Activated naive CD4-positive, alpha-beta T cell treated with anti-CD3 and anti-CD28 coated beads, Interleukin-2, amount 10 ng/mL, durations not matched to agents 7 days and 5 days (primary cell): Measurements from ENCODE around the gene MEIG1.
"Not testable (repeated sequence)": the region's sequence is repeated elsewhere in the genome, so short reads cannot be mapped to it uniquely, and the experiment has no call there.

Experiments
- CTCF ChIA-PET: fragments of 350-600 bp; sonication (Branson Sonifier 250); formaldehyde crosslinking; loops from one replicate; lab custom pipeline; 2021; ENCODE audit warnings: antibody characterized with exemption; lab: Charles Lee
- DNase-seq: peaks from one replicate; pipeline ENCODE4 v3.0.0-alpha.2; 2020
- H3K27ac Mint-ChIP-seq: one replicate; pipeline ENCODE4 v1.8.0; 2021; ENCODE audit warnings: mild to moderate bottlenecking, moderate library complexity, mixed read lengths
- H3K27me3 Mint-ChIP-seq: one replicate; pipeline ENCODE4 v1.8.0; 2021; ENCODE audit warnings: mild to moderate bottlenecking, mixed read lengths
- H3K36me3 Mint-ChIP-seq: one replicate; pipeline ENCODE4 v1.8.0; 2021; ENCODE audit warnings: mixed read lengths
- H3K4me1 Mint-ChIP-seq: one replicate; pipeline ENCODE4 v1.8.0; 2021; ENCODE audit warnings: mixed read lengths
- H3K4me3 Mint-ChIP-seq: one replicate; pipeline ENCODE4 v1.8.0; 2021; ENCODE audit warnings: mild to moderate bottlenecking, moderate library complexity, mixed read lengths
- H3K9me3 Mint-ChIP-seq: one replicate; pipeline ENCODE4 v1.8.0; 2021; ENCODE audit warnings: mixed read lengths

MEIG1 gene

DNA sequence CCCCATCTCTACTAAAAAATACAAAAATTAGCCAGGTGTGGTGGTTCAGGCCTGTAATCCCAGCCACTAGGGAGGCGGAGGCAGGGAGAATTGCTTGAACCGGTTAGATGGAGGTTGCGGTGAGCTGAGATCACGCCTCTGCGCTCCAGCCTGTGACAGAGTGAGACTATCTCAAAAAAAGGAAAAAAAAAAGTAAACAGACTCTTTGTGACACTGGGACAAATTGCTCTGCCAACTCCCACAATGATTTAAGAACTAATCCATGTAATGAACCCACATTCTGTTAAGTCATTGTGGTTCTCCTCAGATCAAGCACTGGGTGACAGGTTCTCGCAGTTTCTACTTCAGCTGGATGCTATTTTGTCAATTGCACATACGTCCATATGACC lies 16.2 kb upstream of the MEIG1 start:
- CTCF ChIA-PET, DNase-seq, H3K4me3 Mint-ChIP-seq, H3K27me3 Mint-ChIP-seq, H3K9me3 Mint-ChIP-seq: not testable (repeated sequence)
- peaks cover 56% of the 10 kb centered on the region for H3K36me3 Mint-ChIP-seq
- H3K4me1 Mint-ChIP-seq: peaks cover 38% of the 10 kb centered on the region
- peak overlapping the region; percentile 14 for H3K27ac Mint-ChIP-seq

DNA sequence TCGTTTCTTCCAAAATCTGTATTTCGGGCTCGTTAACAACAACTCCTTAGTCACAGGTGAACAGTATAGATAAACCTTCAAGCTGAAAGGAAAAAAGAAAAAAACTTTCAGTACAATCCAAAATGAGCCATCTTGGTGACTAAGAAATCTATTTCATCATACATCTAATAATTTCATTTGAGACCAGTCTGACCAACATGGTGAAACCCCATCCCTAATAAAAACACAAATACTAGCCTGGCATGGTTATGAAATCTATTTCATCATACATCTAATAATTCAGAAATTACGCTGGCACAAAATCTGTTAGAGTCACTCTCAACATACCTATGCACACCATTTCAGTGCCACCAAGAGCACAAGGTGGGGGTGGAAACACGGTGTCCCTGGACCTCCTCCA lies 14.1 kb upstream of the MEIG1 start:
- peaks cover 59% of the 10 kb centered on the region for H3K36me3 Mint-ChIP-seq
- CTCF ChIA-PET: interaction anchor here (1.5 kb wide), 1 partner anchor 8 kb away, joined by 4 read pairs; the partner anchor contains the start of gene DCLRE1C
- H3K9me3 Mint-ChIP-seq: no peaks in the 10 kb centered on the region
- no peak for DNase-seq
- peaks cover 44% of the 10 kb centered on the region for H3K4me1 Mint-ChIP-seq
- no peak overlapping the region for H3K4me3 Mint-ChIP-seq
- no peak overlapping the region for H3K27ac Mint-ChIP-seq
- no peaks in the 10 kb centered on the region for H3K27me3 Mint-ChIP-seq

DNA sequence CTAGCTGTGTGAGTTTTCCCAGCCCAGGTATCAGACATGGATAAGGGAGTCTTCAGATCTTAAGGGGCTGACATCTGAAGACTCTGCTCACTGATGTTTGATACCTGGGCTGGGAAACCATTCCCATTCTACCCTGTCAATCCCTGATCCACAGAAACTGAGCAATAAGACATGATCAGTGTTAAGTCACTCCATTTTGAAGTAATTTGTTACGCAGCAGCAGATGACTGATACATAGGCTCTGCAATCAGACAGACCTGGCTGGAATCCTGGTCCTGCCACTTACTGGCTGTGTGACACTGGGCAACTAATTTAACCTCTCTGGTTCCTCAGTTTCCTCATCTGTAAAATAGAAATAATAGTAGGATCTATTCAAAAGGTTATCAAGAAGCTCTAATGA lies 11.9 kb upstream of the MEIG1 start:
- Mint-ChIP-seq H3K4me3 (no peak overlapping the region), H3K27me3 (no peaks in the 10 kb centered on the region), H3K4me1 (peaks cover 55% of the 10 kb centered on the region), H3K36me3 (peaks cover 69% of the 10 kb centered on the region), H3K9me3 (no peaks in the 10 kb centered on the region), H3K27ac (no peak overlapping the region)
- no peak for DNase-seq
- CTCF ChIA-PET: no interaction called here

DNA sequence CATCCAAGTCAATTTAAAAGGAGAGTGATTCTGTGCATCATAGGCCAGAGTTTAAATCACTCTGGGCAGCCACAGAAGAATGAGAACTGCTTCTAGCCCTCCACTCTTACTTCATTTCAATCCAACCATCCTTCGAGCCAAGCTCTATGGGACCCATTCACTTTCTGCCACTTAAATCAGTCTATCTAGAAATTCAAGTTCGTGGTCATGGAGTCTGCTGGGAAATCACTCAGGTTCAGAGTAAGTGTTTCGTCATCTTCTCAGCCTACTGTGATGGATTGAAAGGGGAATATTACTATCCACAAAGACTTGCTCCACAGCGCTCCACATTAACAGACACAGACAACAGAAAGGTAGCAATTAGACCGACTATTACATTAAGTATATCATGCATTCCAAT lies 9.9 kb upstream of the MEIG1 start:
- no peak for DNase-seq
- peaks cover 52% of the 10 kb centered on the region for H3K4me1 Mint-ChIP-seq
- no peak overlapping the region for H3K27ac Mint-ChIP-seq
- no peak overlapping the region for H3K4me3 Mint-ChIP-seq
- H3K27me3 Mint-ChIP-seq: no peaks in the 10 kb centered on the region
- CTCF ChIA-PET: no interaction called here
- H3K9me3 Mint-ChIP-seq: no peaks in the 10 kb centered on the region
- H3K36me3 Mint-ChIP-seq: peaks cover 66% of the 10 kb centered on the region

DNA sequence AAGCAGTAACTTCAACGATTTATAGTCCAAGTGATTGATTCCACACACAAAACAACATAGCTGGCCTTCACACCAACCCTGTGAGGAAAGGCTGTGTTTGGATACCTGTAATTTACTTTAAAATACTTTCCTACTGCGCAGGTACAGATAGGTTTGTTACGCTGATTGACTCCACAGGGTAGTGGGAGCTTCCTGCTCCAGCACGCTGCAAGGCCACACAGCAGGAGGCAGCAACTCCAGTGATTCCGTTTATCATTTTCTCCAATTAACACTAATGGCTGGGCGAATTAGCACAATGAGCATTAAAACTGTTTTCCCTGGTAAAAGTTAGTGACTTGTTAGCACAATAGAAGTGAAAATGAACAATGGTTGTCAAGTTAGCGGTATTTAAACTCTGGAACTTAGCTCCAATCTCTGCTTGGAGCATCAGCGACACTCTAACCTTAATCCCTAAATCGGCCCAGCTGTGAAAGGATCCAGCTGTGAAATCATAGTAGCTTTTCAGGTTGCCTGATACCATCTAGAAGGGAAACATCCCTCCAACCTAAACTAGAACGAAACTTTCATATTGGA lies 6.3 kb upstream of the MEIG1 start:
- CTCF ChIA-PET: interaction anchor here (0.8 to 1.6 kb wide), 5 partner anchors 8 to 154 kb away, joined by 3 to 4 read pairs (median 3); no protein-coding TSS in a partner anchor
- Mint-ChIP-seq H3K27ac (peak overlapping the region; percentile 97), H3K4me1 (peaks cover 72% of the 10 kb centered on the region), H3K9me3 (no peaks in the 10 kb centered on the region), H3K27me3 (no peaks in the 10 kb centered on the region), H3K4me3 (peak overlapping the region; percentile 80), H3K36me3 (peaks cover 45% of the 10 kb centered on the region)
- no peak for DNase-seq

DNA sequence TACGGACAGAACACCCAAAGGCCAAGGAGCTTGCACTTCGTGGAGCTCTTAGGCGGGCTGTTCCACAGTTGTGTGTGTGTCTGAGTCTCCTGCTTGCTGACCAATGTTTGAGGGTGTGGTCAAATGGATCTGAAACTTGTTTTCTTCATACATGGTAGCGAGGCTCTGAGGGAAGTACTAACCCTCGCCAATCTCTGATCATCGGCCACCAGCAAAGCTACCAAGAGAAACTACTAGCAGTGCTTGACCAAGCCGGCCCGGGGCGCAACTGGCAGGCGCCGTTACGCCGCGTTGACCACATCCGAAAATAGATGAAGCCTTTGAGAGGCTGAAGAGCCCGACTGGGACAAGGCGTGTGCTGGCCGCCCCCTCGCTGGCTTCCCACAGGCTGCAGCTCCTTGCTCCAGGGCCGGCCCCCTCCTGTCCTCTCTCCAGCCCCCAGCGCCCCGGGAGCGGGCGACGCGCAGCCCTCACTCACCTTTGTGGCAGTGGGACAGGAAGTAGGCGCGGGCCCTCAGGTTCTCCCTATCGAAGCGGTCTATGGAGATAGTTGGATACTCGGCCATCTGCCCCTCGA lies 5.7 kb upstream of the MEIG1 start:
- DNase-seq: no peak
- H3K4me1 Mint-ChIP-seq: peaks cover 73% of the 10 kb centered on the region
- no peaks in the 10 kb centered on the region for H3K27me3 Mint-ChIP-seq
- CTCF ChIA-PET: interaction anchor here (0.8 to 1.6 kb wide), 6 partner anchors 9 to 153 kb away, joined by 3 to 4 read pairs (median 4); no protein-coding TSS in a partner anchor
- peak overlapping the region; percentile 80 for H3K4me3 Mint-ChIP-seq
- H3K36me3 Mint-ChIP-seq: peaks cover 40% of the 10 kb centered on the region
- H3K9me3 Mint-ChIP-seq: no peaks in the 10 kb centered on the region
- peak overlapping the region; percentile 97 for H3K27ac Mint-ChIP-seq

DNA sequence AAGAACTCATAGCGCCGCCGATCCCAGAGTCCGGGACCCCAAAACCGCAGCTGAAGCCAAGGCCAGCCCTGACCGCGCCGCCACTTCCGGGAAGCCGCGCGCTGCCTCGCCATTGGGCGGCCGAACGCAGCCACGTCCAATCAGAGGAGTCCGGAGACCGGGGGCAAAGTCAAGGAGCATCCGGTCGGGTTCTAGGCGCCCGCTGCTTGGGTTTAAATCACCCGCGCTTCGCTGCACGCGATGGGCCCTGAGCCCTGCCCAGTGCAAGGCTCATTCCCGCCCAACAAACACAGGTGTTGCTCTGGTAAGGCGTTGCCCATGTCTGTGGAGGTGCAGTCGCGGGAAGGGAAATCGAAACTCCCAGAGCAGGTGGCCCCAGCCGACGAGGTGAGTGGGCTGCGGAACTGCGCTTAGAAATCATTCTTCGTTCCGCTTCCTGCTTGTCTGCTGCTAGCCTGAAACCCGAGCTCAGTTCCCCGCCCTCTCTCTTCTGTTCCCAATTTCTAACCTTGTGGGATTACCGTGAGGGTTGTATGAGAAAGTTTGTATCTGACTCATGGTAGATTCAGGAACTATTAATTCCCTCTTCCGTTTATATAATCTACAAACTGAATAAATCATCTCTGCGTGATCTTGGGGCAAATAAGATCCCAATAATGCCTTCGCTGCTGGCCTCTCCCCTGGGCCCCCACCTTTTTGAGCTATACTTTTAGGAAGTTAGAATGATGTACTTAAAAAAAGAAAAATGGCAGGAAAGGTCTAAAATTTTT lies 5.0 kb upstream of the MEIG1 start, which contains the start of gene DCLRE1C:
Gene DCLRE1C, minus strand, starts transcription at position 96 of the 770 bp plus-strand sequence. Its CDS starts 86 bp downstream, at position 10.
- Mint-ChIP-seq H3K4me1 (peaks cover 71% of the 10 kb centered on the region), H3K9me3 (no peaks in the 10 kb centered on the region), H3K27me3 (no peaks in the 10 kb centered on the region), H3K36me3 (peaks cover 34% of the 10 kb centered on the region), H3K4me3 (peak within 1 kb of the TSS; percentile 80), H3K27ac (peak within 1 kb of the TSS; percentile 97)
- peak; percentile 95 for DNase-seq
- CTCF ChIA-PET: interaction anchor here (1.1 to 1.2 kb wide), 3 partner anchors 9 to 50 kb away, joined by 4 read pairs; no protein-coding TSS in a partner anchor

DNA sequence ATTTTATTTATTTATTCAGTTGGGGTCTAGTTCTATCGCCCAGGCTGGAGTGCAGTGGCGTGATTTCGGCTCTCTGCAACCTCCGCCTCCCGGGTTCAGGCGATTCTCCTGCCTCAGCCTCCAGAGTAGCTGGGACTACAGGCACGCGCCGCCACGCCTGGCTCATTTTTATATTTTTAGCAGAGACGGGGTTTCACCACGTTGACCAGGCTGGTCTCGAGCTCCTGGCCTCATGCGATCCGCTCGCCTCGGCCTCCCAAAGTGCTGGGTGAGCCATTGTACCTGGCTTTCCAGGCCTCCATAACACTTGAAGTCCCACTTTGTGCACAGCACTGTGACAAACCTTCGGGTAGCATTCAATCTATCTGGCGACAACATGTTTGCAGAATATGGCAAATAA lies 4.3 kb upstream of the MEIG1 start:
- DNase-seq: no peak
- no peaks in the 10 kb centered on the region for H3K27me3 Mint-ChIP-seq
- H3K36me3 Mint-ChIP-seq: peaks cover 30% of the 10 kb centered on the region
- H3K9me3 Mint-ChIP-seq: no peaks in the 10 kb centered on the region
- CTCF ChIA-PET: interaction anchor here (1.2 kb wide), 1 partner anchor 17 kb away, joined by 4 read pairs; no protein-coding TSS in a partner anchor
- H3K4me3 Mint-ChIP-seq: peak overlapping the region; percentile 80
- peaks cover 68% of the 10 kb centered on the region for H3K4me1 Mint-ChIP-seq
- peak overlapping the region; percentile 97 for H3K27ac Mint-ChIP-seq

DNA sequence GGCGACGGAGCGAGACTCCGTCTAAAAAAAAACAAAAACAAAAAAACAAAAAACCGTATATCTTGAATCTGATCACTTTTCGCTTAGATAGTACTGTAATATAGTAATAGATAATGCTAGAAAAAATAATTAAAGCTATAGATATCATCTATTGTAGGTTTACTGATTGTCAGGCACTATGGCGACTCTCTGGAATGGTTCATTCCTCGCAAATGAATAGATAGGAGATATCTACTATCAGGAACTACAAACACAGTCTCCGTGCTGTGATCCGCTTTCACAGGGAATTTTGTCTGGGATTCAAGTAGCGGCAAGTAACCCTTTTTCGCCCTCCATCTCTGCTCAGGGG lies 342 bp upstream of the MEIG1 start:
- DNase-seq: no peak
- Mint-ChIP-seq H3K27ac (peak overlapping the region; percentile 98), H3K27me3 (no peaks in the 10 kb centered on the region), H3K36me3 (peaks cover 3% of the 10 kb centered on the region), H3K4me1 (peaks cover 52% of the 10 kb centered on the region), H3K9me3 (no peaks in the 10 kb centered on the region), H3K4me3 (peak overlapping the region; percentile 85)
- CTCF ChIA-PET: interaction anchor here (1.2 kb wide), 1 partner anchor 13 kb away, joined by 4 read pairs; no protein-coding TSS in a partner anchor

DNA sequence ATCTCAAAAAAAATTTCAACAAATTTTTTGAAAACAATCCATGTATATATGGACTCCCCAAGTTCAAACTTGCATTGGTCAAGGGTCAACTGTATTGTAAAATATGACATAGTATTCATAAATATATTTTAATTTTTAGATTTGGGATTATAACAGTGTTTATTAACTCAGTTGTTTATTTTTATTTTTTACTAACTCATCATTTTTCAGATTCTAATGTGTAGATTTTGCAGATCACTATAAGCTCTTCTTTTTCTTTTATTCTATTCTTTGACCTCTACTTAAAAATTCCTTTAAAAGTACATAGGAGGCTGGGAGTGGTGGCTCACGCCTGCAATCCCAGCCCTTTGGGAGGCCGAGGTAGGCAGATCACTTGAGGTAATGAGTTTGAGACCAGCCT lies 8.7 kb downstream of the MEIG1 start:
- H3K27me3 Mint-ChIP-seq: peaks cover 10% of the 10 kb centered on the region
- H3K4me1 Mint-ChIP-seq: peaks cover 5% of the 10 kb centered on the region
- H3K4me3 Mint-ChIP-seq: no peak overlapping the region
- H3K9me3 Mint-ChIP-seq: no peaks in the 10 kb centered on the region
- H3K27ac Mint-ChIP-seq: no peak overlapping the region
- CTCF ChIA-PET: no interaction called here
- H3K36me3 Mint-ChIP-seq: no peaks in the 10 kb centered on the region
- no peak for DNase-seq

DNA sequence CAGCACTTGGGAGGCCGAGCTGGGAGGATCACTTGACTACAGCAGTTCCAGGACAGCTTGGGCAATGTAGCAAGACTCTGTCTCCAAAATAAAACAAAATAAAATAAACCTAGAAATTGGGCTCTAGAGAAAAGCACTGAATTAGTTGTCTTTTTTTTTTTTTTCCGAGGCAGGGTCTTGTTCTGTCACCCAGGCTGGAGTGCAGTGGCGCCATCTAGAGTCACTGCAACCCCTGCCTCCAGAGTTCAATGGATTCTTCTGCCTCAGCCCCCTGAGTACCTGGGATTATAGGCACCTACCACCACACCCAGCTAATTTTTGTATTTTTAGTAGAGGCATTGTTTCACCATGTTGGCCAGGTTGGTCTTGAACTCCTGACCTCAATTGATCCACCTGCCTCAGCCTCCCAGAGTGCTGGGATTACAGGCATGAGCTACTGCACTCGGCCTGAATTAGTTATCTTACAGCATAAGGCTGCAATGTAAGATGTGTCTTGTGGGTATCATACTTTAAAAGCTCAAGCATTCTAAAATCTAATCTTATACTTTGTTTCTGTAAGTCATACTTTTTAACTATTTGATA lies 12.8 kb downstream of the MEIG1 start:
- CTCF ChIA-PET: interaction anchor here (0.6 to 1.9 kb wide), 27 partner anchors 10 to 780 kb away, joined by 3 to 15 read pairs (median 4); partner anchors contain the start of genes CDNF, DCLRE1C, HSPA14 and MEIG1
- Mint-ChIP-seq H3K27me3 (peaks cover 24% of the 10 kb centered on the region), H3K4me3 (no peak overlapping the region), H3K27ac (no peak overlapping the region), H3K36me3 (no peaks in the 10 kb centered on the region), H3K9me3 (no peaks in the 10 kb centered on the region), H3K4me1 (peaks cover 5% of the 10 kb centered on the region)
- DNase-seq: peak; percentile 71

DNA sequence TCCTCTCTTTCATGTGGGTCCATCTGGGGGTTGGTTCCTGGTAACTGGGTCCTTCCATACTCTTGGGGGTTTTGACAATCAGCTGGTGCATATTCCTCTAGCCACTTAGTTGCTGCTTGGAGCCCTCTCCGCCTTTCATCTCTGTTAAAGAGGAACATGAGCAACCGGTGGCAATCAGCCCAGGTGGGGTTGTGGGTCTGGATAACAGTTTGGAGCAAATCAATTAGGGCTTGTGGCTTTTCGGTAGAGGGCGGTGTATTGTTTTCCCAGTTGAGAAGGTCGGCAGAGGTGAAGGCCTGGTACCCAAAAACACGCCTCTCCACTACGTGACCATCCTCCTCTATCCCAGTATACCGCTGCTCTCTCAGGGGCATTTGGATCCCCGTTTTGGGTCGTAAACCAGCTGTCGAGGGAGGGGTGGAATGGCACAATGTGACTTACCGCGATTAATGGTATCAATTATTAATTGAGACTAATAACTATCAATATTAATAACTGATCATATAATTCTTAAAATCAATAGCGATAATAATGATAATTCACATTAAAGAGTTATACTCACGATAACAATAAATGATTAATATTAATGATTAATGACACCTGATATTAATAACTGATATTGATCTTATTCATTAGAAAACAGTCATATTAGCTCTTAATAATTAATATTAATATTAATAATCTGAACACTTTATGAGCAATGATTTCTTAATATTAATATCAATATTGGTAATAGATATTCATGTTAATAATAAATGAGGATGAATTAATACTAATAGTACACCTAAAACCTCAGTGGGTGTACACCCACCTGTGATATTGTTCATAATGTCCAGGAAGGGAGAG lies 15.2 kb downstream of the MEIG1 start:
- H3K27me3 Mint-ChIP-seq: peaks cover 18% of the 10 kb centered on the region
- not testable (repeated sequence) for H3K4me3 Mint-ChIP-seq, H3K9me3 Mint-ChIP-seq, DNase-seq, H3K27ac Mint-ChIP-seq, H3K4me1 Mint-ChIP-seq, H3K36me3 Mint-ChIP-seq
- CTCF ChIA-PET: interaction anchor here (0.8 to 0.9 kb wide), 2 partner anchors 21 to 69 kb away, joined by 3 to 4 read pairs; no protein-coding TSS in a partner anchor

DNA sequence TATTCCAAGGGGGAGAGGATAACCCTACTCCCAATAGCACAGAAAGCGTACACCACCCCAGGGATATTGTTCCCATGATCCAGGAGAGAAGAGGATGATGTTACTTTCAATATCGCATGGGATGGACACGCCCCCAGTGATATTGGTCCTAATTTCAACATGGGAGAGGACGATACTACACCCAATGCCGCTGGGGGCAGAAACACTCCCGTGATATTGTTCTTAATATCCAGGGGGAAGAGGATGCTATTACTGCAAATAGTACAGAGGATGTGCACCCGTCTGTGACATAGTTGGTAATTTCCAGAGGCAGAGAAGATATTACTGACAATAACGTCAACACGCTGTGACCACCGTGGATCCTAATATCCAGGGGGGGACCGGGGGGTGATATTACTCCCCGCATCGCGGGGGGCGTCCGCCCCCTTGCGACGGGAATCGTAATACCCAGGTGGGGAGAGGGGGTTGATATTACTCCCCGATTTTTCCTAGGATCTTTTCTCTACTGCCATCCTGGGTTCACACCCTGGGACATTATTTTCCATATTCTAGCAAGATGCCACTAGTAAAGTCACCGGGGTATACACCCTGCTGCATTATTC lies 16.6 kb downstream of the MEIG1 start:
- H3K36me3 Mint-ChIP-seq: no peaks in the 10 kb centered on the region
- peaks cover 14% of the 10 kb centered on the region for H3K27me3 Mint-ChIP-seq
- H3K9me3 Mint-ChIP-seq: no peaks in the 10 kb centered on the region
- CTCF ChIA-PET: no interaction called here
- no peak overlapping the region for H3K27ac Mint-ChIP-seq
- no peak for DNase-seq
- H3K4me1 Mint-ChIP-seq: no peaks in the 10 kb centered on the region
- H3K4me3 Mint-ChIP-seq: no peak overlapping the region
